ENCODE results near the gene CP. TPM values are rescaled to one million over a fixed set of nuclear protein-coding genes. Genes with fewer than 3 reads are reported as not detected.

The CP gene
- total and polyA plus RNA-seq, 2 of the 13 experiments (the other 11 are each of a cell fraction or from before 2014, with no cell fraction given), result 42.6 to 789 TPM

GRCh38 chr3:149129326-149130205 is 92.1 kb downstream of the CP start, which contains the start of gene HPS3 (continued):
- TF ChIP-seq GATA4 (IDR thresholded peaks at IDR 0.05; ENCODE audit: borderline replicate concordance, low read depth) (no peak; the same call in none of the 2 replicates), KDM6A (CRISPR knock-in tag; IDR thresholded peaks at IDR 0.05; ENCODE audit: low read depth) (no peak), AGO2 (optimal IDR thresholded peaks at IDR 0.05; ENCODE audit: low read depth, low read length) (peak; percentile 70), MYPOP (CRISPR knock-in tag; IDR thresholded peaks at IDR 0.05) (peak; percentile 92), ZNF407 (CRISPR knock-in tag; IDR thresholded peaks at IDR 0.05; ENCODE audit: not compliant biosample characterization) (peak; percentile 82), KIAA2018 (CRISPR knock-in tag; IDR thresholded peaks at IDR 0.05; ENCODE audit: borderline replicate concordance) (no peak), ZNF121 (CRISPR knock-in tag; IDR thresholded peaks at IDR 0.05) (peak; percentile 57; the same call in 1 of the 2 replicates), KDM5A (IDR thresholded peaks at IDR 0.05; ENCODE audit: borderline replicate concordance, low read length) (no peak), ZSCAN31 (CRISPR knock-in tag; IDR thresholded peaks at IDR 0.05; ENCODE audit: low read depth) (peak; percentile 90; the same call in 1 of the 2 replicates)

Measured in HepG2 (cell line).